A549 (cell line): ENCODE measurements around the gene PLIN3.

Source experiments
- BHLHE40 ChIP-seq: IDR thresholded peaks from 2 replicates; pipeline ENCODE4 v1.6.1; 2012; ENCODE audit warnings: low read depth, low read length, inconsistent platforms
- CTCF ChIP-seq: fragments of >200 bp; sonication (Bioruptor Twin); formaldehyde crosslinking; IDR thresholded peaks from 3 replicates; pipeline ENCODE4 v1.5.1; 2016
- ESRRA ChIP-seq: fragments of 150-350 bp; IDR thresholded peaks from 2 replicates; pipeline ENCODE4 v1.6.1; 2014; ENCODE audit warnings: mild to moderate bottlenecking, low read length, borderline replicate concordance
- FOSL2 ChIP-seq, 2 experiments: fragments of 450-650 bp in 1 of 2; fragments of >200 bp in 1 of 2; sonication (Bioruptor Twin) in 1 of 2; formaldehyde crosslinking; IDR thresholded peaks; 2 replicates each; pipeline versions ENCODE4 v1.5.0 to v1.6.1; 2016 to 2020; ENCODE audit warnings: mild to moderate bottlenecking in 1 of 2, moderate library complexity in 1 of 2
- JUN ChIP-seq, 2 experiments: fragments of >200 bp; sonication (Bioruptor Twin); formaldehyde crosslinking; IDR thresholded peaks; 2 replicates in 1 of 2; 3 replicates in 1 of 2; pipeline ENCODE4 v1.6.1; 2016 to 2017
- JUNB ChIP-seq: fragments of >200 bp; sonication (Bioruptor Twin); formaldehyde crosslinking; IDR thresholded peaks from 2 replicates; pipeline ENCODE4 v1.6.1; 2016
- MAFK ChIP-seq: fragments of 450-650 bp; IDR thresholded peaks from 2 replicates; pipeline ENCODE4 v1.6.1; 2014; ENCODE audit not compliant: partially characterized antibody
- POLR2A ChIP-seq: IDR thresholded peaks from 2 replicates; pipeline ENCODE4 v1.6.1; 2012; ENCODE audit warnings: mild to moderate bottlenecking, low read length
- REST ChIP-seq: fragments of 200-600 bp; sonication (generic); IDR thresholded peaks from 2 replicates; pipeline ENCODE4 v1.6.1; 2016; ENCODE audit warnings: antibody characterized with exemption, mild to moderate bottlenecking, moderate library complexity
- ZFP36 ChIP-seq: fragments of 450-650 bp; IDR thresholded peaks from 2 replicates; pipeline ENCODE4 v1.6.1; 2014; ENCODE audit warnings: borderline replicate concordance; ENCODE audit not compliant: partially characterized antibody

GRCh38 chr19:4891066-4891465 lies 23.6 kb upstream of the PLIN3 start:
- TF ChIP-seq CTCF: no peak
- TF ChIP-seq REST: no peak
- TF ChIP-seq BHLHE40: no peak
- TF ChIP-seq JUNB: no peak
- TF ChIP-seq ZFP36: no peak
- TF ChIP-seq MAFK: no peak
- TF ChIP-seq ESRRA: no peak
- no peak for TF ChIP-seq POLR2A
- no peak for TF ChIP-seq JUN (IDR thresholded peaks at IDR 0.05)
- no peak for TF ChIP-seq FOSL2 (IDR thresholded peaks at IDR 0.05)
- TF ChIP-seq FOSL2 (CRISPR knock-in tag; IDR thresholded peaks at IDR 0.05): no peak
